ACHN (cell line): ENCODE measurements around the gene GPA33.

Experiments
- DNase-seq: peaks from one replicate; pipeline ENCODE4 v3.0.0-alpha.2; 2015
- in situ Hi-C: cut with HindIII; loops from 2 replicates; pipeline ENCODE4 v1.10.0; 2017; ENCODE audit warnings: low sequenced_read_pairs, low pct_ligation_motif_present, low pct_unique_long_range_greater_than_20kb

The GPA33 gene

GRCh38 chr1:167094690-167095089 lies 4.5 kb upstream of the GPA33 start:
- in situ Hi-C loops, result no loop called here
- DNase-seq, result no peak

GRCh38 chr1:167093846-167094516 lies 3.8 kb upstream of the GPA33 start, which contains the start of gene STYXL2:
Gene STYXL2, plus strand, starts transcription at chr1:167094075. Its CDS starts 775 bp downstream, at chr1:167094850.
- in situ Hi-C loops, result no loop called here

GRCh38 chr1:167092653-167093052 lies 2.5 kb upstream of the GPA33 start:
- in situ Hi-C loops, result no loop called here
- DNase-seq, result no peak

More at GRCh38 chr1:167093846-167094516, 3.8 kb upstream of the GPA33 start, which contains the start of gene STYXL2:
- DNase-seq, result no peak

- in situ Hi-C loops, result no loop called here
- DNase-seq, result no peak
These were observed 251 bp downstream of the GPA33 start for GRCh38 chr1:167089939-167090313.

GRCh38 chr1:167088746-167089417 lies 1.3 kb downstream of the GPA33 start:
- no peak for DNase-seq
- in situ Hi-C loops, result no loop called here

- DNase-seq, result no peak
- in situ Hi-C loops, result no loop called here
These were observed 3.4 kb downstream of the GPA33 start for GRCh38 chr1:167086768-167087167.

- in situ Hi-C loops, result no loop called here
These were observed 4.1 kb downstream of the GPA33 start for GRCh38 chr1:167086033-167086432.

GRCh38 chr1:167084757-167085156 lies 5.4 kb downstream of the GPA33 start:
- in situ Hi-C loops, result no loop called here

More at GRCh38 chr1:167086033-167086432, 4.1 kb downstream of the GPA33 start:
- no peak for DNase-seq

GRCh38 chr1:167083871-167084270 lies 6.3 kb downstream of the GPA33 start:
- in situ Hi-C loops, result no loop called here
- no peak for DNase-seq

More at GRCh38 chr1:167084757-167085156, 5.4 kb downstream of the GPA33 start:
- no peak for DNase-seq

GRCh38 chr1:167083066-167083665 lies 7.0 kb downstream of the GPA33 start:
- DNase-seq, result no peak
- in situ Hi-C loops, result no loop called here

- DNase-seq, result peak; percentile 29
- in situ Hi-C loops, result no loop called here
These were observed 7.6 kb downstream of the GPA33 start for GRCh38 chr1:167082511-167083027.

GRCh38 chr1:167081594-167082156 lies 8.5 kb downstream of the GPA33 start:
- in situ Hi-C loops, result no loop called here
- DNase-seq, result no peak

GRCh38 chr1:167077868-167078210 lies 12.3 kb downstream of the GPA33 start:
- in situ Hi-C loops, result no loop called here

GRCh38 chr1:167077128-167077867 lies 12.9 kb downstream of the GPA33 start:
- DNase-seq, result no peak
- in situ Hi-C loops, result no loop called here

More at GRCh38 chr1:167077868-167078210, 12.3 kb downstream of the GPA33 start:
- no peak for DNase-seq

- DNase-seq, result no peak
- in situ Hi-C loops, result no loop called here
These were observed 14.0 kb downstream of the GPA33 start for GRCh38 chr1:167076136-167076710.

GRCh38 chr1:167071286-167071685 lies 18.9 kb downstream of the GPA33 start:
- no peak for DNase-seq
- in situ Hi-C loops, result loop anchor here (25.0 kb wide), 1 partner anchor 159 kb away; no protein-coding TSS in a partner anchor

GRCh38 chr1:167068761-167069160 lies 21.4 kb downstream of the GPA33 start:
- in situ Hi-C loops, result loop anchor here (25.0 kb wide), 1 partner anchor 156 kb away; no protein-coding TSS in a partner anchor
- no peak for DNase-seq

GRCh38 chr1:167067904-167068303 lies 22.3 kb downstream of the GPA33 start:
- DNase-seq, result no peak
- in situ Hi-C loops, result loop anchor here (25.0 kb wide), 1 partner anchor 156 kb away; no protein-coding TSS in a partner anchor
